Measurements from ENCODE around the gene CCDC88B. TPM values are rescaled to one million over a fixed set of nuclear protein-coding genes. Genes with fewer than 3 reads are reported as not detected.

Gene CCDC88B
- total and polyA plus RNA-seq, 9 of the 15 experiments (the other 6 are each of a cell fraction or from before 2014, with no cell fraction given): 0.13 to 18.1 (median 7.9) TPM

DNA sequence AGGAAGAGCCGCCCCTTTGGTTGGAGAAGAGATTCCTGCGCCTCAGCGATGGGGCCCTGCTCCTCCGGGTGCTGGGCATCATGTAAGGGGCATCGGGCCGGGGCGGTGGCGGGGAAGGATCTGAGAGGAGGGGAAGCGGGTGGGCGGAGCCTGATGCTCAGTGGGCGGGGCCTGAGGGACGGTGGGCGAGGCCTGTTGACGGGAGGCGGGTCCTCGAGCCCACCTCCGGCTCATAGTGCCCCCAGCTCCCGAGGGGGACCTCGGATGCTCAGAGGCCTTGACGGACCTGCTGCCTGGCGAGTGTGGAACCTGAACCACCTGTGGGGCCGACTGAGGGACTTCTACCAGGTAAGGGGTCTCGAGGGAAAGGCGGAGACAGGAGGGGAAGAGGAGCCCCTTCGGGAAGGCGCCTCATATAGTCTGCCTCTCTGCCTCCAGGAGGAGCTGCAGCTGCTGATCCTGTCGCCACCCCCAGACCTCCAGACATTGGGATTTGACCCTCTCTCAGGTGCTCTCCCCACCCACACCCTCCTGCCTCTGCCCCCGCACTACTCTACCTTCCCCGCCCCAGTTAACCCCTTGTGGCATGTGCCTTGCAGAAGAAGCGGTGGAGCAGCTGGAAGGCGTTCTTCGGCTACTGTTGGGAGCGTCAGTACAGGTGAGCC is 799 bp downstream of the CCDC88B start (continued):
- 0 out of 2 replicates have a peak, but pooled peaks have one; percentile 15 for TF ChIP-seq CTBP1 (IDR thresholded peaks at IDR 0.05; ENCODE audit: borderline replicate concordance)
- no peak for TF ChIP-seq OTX1 (CRISPR knock-in tag; IDR thresholded peaks at IDR 0.05)
- TF ChIP-seq, protein P1, sequence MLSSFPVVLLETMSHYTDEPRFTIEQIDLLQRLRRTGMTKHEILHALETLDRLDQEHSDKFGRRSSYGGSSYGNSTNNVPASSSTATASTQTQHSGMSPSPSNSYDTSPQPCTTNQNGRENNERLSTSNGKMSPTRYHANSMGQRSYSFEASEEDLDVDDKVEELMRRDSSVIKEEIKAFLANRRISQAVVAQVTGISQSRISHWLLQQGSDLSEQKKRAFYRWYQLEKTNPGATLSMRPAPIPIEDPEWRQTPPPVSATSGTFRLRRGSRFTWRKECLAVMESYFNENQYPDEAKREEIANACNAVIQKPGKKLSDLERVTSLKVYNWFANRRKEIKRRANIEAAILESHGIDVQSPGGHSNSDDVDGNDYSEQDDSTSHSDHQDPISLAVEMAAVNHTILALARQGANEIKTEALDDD (IDR thresholded peaks at IDR 0.05): no peak
- TF ChIP-seq SP1 (CRISPR knock-in tag; IDR thresholded peaks at IDR 0.05): peak; percentile 36; the same call in 1 of the 2 replicates
- no peak for TF ChIP-seq RFX7 (CRISPR knock-in tag; IDR thresholded peaks at IDR 0.05)
- no peak for TF ChIP-seq GTF2E2 (tag; IDR thresholded peaks at IDR 0.05)
- TF ChIP-seq ZNF124 (CRISPR knock-in tag; IDR thresholded peaks at IDR 0.05): no peak
- no peak for TF ChIP-seq SMAD2 (IDR thresholded peaks at IDR 0.05; ENCODE audit: low read depth, low read length)

DNA sequence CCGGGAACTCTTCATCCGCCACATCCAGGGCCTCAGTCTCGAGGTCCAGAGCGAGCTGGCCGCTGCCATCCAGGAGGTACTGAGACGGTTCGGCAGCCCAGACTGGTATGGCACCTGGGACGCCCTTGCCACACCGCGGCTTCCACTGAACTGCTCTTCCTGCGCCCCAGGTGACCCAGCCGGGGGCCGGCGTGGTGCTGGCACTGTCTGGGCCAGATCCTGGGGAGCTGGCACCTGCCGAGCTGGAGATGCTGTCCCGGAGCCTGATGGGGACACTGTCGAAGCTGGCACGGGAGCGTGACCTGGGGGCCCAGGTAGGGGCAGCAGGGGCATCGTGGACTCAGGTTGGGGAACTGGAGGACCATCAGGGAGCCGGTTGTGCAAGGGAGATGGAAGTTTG is 1.4 kb downstream of the CCDC88B start:
- BruUV-seq (replicated peaks): no TSS peak
- Histone ChIP-seq H2AFZ (ENCODE audit: low read depth, low read length) (no peak overlapping the region), H3K4me2 (ENCODE audit: insufficient read depth, low read length) (peak overlapping the region; percentile 75; the same call in 1 of the 2 replicates), H3K27ac (ENCODE audit: extremely low read depth, low read depth, low read length) (no peak overlapping the region), H4K20me1 (replicated peaks; ENCODE audit: control insufficient read depth, insufficient read depth, low read length) (no peaks in the 10 kb centered on the region; the same call in 1 of the 2 replicates), H3K9ac (ENCODE audit: insufficient read depth in 1 of 2, low read depth in 2 of 2, low read length in 2 of 2) (peak overlapping the region in 1 of 2 experiments; percentile 84; a peak in 2 of 4 replicates), H3K4me1 (replicated peaks in 1 of 2; ENCODE audit: control insufficient read depth in 2 of 2, insufficient read depth in 2 of 2, low read length in 2 of 2) (peaks cover 26 to 59% of the 10 kb centered on the region in 2 experiments; a peak in 4 of 5 replicates), H3K4me3 (no peak overlapping the region), H3K9me3 (replicated peaks; ENCODE audit: control insufficient read depth, insufficient read depth, low read depth, low read length) (no peaks in the 10 kb centered on the region), H3K27me3 (ENCODE audit: control insufficient read depth in 2 of 2, insufficient read depth in 2 of 2, low read length in 2 of 2) (no peaks in the 10 kb centered on the region), H3K79me2 (ENCODE audit: control insufficient read depth, insufficient read depth, low read length) (no peaks in the 10 kb centered on the region), H3K9me1 (ENCODE audit: control insufficient read depth, insufficient read depth, low read length) (no peaks in the 10 kb centered on the region), H3K36me3 (ENCODE audit: control insufficient read depth, insufficient read depth, low read length) (no peaks in the 10 kb centered on the region)
- intact Hi-C loops (cut with micrococcal nuclease) (no loop called here), in situ Hi-C loops (cut with MboI) (no loop called here)
- CTCF ChIA-PET (ENCODE audit: low intra/inter-chr PET ratio): no interaction called here
- no peak for ATAC-seq
- TF ChIP-seq MLLT1 (IDR thresholded peaks at IDR 0.05) (0 out of 4 replicates have a peak, but pooled peaks of 1 of the 2 experiments have one; percentile 2), KDM4B (IDR thresholded peaks at IDR 0.05; ENCODE audit: borderline replicate concordance in 2 of 2, low read depth in 1 of 2) (0 out of 4 replicates have a peak, but pooled peaks of 1 of the 2 experiments have one; percentile 1), RAD21 (CRISPR knock-in tag; conservative IDR thresholded peaks at IDR 0.05 in 1 of 2, IDR thresholded peaks at IDR 0.05 in 1 of 2) (no peak), FIP1L1 (IDR thresholded peaks at IDR 0.05; ENCODE audit: low read depth, low read length, poor library complexity, severe bottlenecking) (peak; percentile 6)
- POLR2A ChIA-PET: interaction anchor here (0.6 to 2.6 kb wide), 12 partner anchors 9 to 213 kb away, joined by 3 to 20 read pairs (median 4); partner anchors contain the start of genes PRDX5 and TRMT112
- FAIRE-seq: no peak
- 90% methylated on average over 12 of the region's 21 CpGs for WGBS (ENCODE audit: insufficient coverage, low coverage, missing lambda C conversion rate)
- DNase-seq (ENCODE audit: extremely low read depth in 1 of 4, low spot score in 3 of 4): no peak
